ENCODE results near the gene SLC6A16.

GRCh38 chr19:49272204-49272603 is 52.8 kb downstream of the SLC6A16 start:
- TF ChIP-seq, protein P1, sequence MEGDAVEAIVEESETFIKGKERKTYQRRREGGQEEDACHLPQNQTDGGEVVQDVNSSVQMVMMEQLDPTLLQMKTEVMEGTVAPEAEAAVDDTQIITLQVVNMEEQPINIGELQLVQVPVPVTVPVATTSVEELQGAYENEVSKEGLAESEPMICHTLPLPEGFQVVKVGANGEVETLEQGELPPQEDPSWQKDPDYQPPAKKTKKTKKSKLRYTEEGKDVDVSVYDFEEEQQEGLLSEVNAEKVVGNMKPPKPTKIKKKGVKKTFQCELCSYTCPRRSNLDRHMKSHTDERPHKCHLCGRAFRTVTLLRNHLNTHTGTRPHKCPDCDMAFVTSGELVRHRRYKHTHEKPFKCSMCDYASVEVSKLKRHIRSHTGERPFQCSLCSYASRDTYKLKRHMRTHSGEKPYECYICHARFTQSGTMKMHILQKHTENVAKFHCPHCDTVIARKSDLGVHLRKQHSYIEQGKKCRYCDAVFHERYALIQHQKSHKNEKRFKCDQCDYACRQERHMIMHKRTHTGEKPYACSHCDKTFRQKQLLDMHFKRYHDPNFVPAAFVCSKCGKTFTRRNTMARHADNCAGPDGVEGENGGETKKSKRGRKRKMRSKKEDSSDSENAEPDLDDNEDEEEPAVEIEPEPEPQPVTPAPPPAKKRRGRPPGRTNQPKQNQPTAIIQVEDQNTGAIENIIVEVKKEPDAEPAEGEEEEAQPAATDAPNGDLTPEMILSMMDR (conservative IDR thresholded peaks at IDR 0.05; ENCODE audit: low read depth, low read length): no peak
- TF ChIP-seq EZH2 (IDR thresholded peaks at IDR 0.05; ENCODE audit: borderline replicate concordance, low read depth, low read length, poor library complexity, severe bottlenecking): no peak
